ENCODE measurements around the gene EBP. TPM values are rescaled to one million over a fixed set of nuclear protein-coding genes. Genes with fewer than 3 reads are reported as not detected.
"Not testable (repeated sequence)": the region's sequence is repeated elsewhere in the genome, so short reads cannot be mapped to it uniquely, and the experiment has no call there.

Gene EBP
- total and polyA plus RNA-seq, 2 donors (not counting 3 experiments of a cell fraction or from before 2014, with no cell fraction given): 102 to 183 TPM

- TF ChIP-seq EZH2 (IDR thresholded peaks at IDR 0.05; ENCODE audit: borderline replicate concordance, low read depth, low read length, severe bottlenecking) (no peak), JUN (IDR thresholded peaks at IDR 0.05; ENCODE audit: borderline replicate concordance, insufficient read depth, insufficient read length, low read depth) (no peak), FOS (IDR thresholded peaks at IDR 0.05; ENCODE audit: borderline replicate concordance, insufficient read depth, low read length) (no peak), POLR2A (IDR thresholded peaks at IDR 0.05; ENCODE audit: low read depth, low read length) (no peak), CTCF (IDR thresholded peaks at IDR 0.05; ENCODE audit: extremely low read depth in 1 of 2, insufficient read depth in 1 of 2, low read depth in 1 of 2, low read length in 2 of 2) (no peak), POLR2AphosphoS5 (IDR thresholded peaks at IDR 0.05; ENCODE audit: insufficient read depth, low read depth, low read length) (no peak), GATA2 (IDR thresholded peaks at IDR 0.05; ENCODE audit: insufficient read depth, insufficient read length, low read depth, low read length) (no peak), MAX (IDR thresholded peaks at IDR 0.05; ENCODE audit: insufficient read depth, insufficient read length) (no peak), MYC (IDR thresholded peaks at IDR 0.05; ENCODE audit: low read depth, low read length) (no peak)
- intact Hi-C loops (cut with micrococcal nuclease): no loop called here
- Histone ChIP-seq H3K36me3 (ENCODE audit: control insufficient read depth in 2 of 2, extremely low read depth in 1 of 2, insufficient read depth in 2 of 2, low read length in 2 of 2) (peaks cover 0 to 4% of the 10 kb centered on the region in 2 experiments), H3K4me2 (ENCODE audit: insufficient read depth, low read length) (no peak overlapping the region), H3K27ac (ENCODE audit: insufficient read depth, low read depth, low read length) (no peak overlapping the region), H3K4me1 (ENCODE audit: control insufficient read depth, extremely low read depth, insufficient read depth, low read length) (peaks cover 2% of the 10 kb centered on the region), H3K79me2 (ENCODE audit: control insufficient read depth, insufficient read depth, low read length) (peaks cover under 1% of the 10 kb centered on the region), H3K9ac (replicated peaks; ENCODE audit: extremely low read depth, insufficient read depth, low read length) (no peak overlapping the region), H3K27me3 (ENCODE audit: control insufficient read depth in 2 of 2, insufficient read depth in 2 of 2, low read length in 2 of 2) (no peaks in the 10 kb centered on the region), H3K9me1 (replicated peaks; ENCODE audit: control insufficient read depth, extremely low read depth, insufficient read depth, low read length) (no peaks in the 10 kb centered on the region), H2AFZ (ENCODE audit: low read depth, low read length) (no peak overlapping the region), H3K9me3 (replicated peaks; ENCODE audit: control insufficient read depth, insufficient read depth, low read length) (no peaks in the 10 kb centered on the region), H4K20me1 (replicated peaks; ENCODE audit: control insufficient read depth, extremely low read depth, insufficient read depth, low read length) (no peaks in the 10 kb centered on the region), H3K4me3 (replicated peaks in 1 of 3; ENCODE audit: insufficient read depth in 1 of 3, low read depth in 1 of 3, low read length in 3 of 3) (no peak overlapping the region)
- ChIA-PET CTCF (no interaction called here), POLR2A (no interaction called here)
- DNase-seq (ENCODE audit: low read depth, low spot score): no peak
- no TSS peak for BruUV-seq (replicated peaks)
- no peak for FAIRE-seq
- dilution Hi-C loops (cut with MboI; ENCODE audit: extremely low pct_ligation_motif_present, low sequenced_read_pairs): no loop called here
These were observed 4.6 kb upstream of the EBP start for GRCh38 chrX:48516987-48517386.

GRCh38 chrX:48519481-48519880, 2.1 kb upstream of the EBP start:
- H3K36me3 ChIP-seq (ENCODE audit: control insufficient read depth in 2 of 2, extremely low read depth in 1 of 2, insufficient read depth in 2 of 2, low read length in 2 of 2); H3K4me3 ChIP-seq (replicated peaks in 1 of 3; ENCODE audit: insufficient read depth in 1 of 3, low read depth in 1 of 3, low read length in 3 of 3); H3K9me3 ChIP-seq (replicated peaks; ENCODE audit: control insufficient read depth, insufficient read depth, low read length); intact Hi-C loops (cut with micrococcal nuclease); H3K27me3 ChIP-seq (ENCODE audit: control insufficient read depth in 2 of 2, insufficient read depth in 2 of 2, low read length in 2 of 2); DNase-seq (ENCODE audit: low read depth, low spot score); H4K20me1 ChIP-seq (replicated peaks; ENCODE audit: control insufficient read depth, extremely low read depth, insufficient read depth, low read length); H3K27ac ChIP-seq (ENCODE audit: insufficient read depth, low read depth, low read length); dilution Hi-C loops (cut with MboI; ENCODE audit: extremely low pct_ligation_motif_present, low sequenced_read_pairs); H3K4me1 ChIP-seq (ENCODE audit: control insufficient read depth, extremely low read depth, insufficient read depth, low read length); H3K9me1 ChIP-seq (replicated peaks; ENCODE audit: control insufficient read depth, extremely low read depth, insufficient read depth, low read length); CTCF ChIA-PET; BruUV-seq (replicated peaks); H2AFZ ChIP-seq (ENCODE audit: low read depth, low read length); H3K9ac ChIP-seq (replicated peaks; ENCODE audit: extremely low read depth, insufficient read depth, low read length); H3K4me2 ChIP-seq (ENCODE audit: insufficient read depth, low read length); FAIRE-seq; POLR2A ChIA-PET: not testable (repeated sequence)
- peaks cover 13% of the 10 kb centered on the region for H3K79me2 ChIP-seq (ENCODE audit: control insufficient read depth, insufficient read depth, low read length)
